Neural progenitor cell (in vitro differentiated cells): ENCODE measurements around the gene HSDL2. TPM values are rescaled to one million over a fixed set of nuclear protein-coding genes. Genes with fewer than 3 reads are reported as not detected.

Experiments used
- DNase-seq: peaks from one replicate; pipeline ENCODE4 v3.0.0-alpha.2; 2016; ENCODE audit warnings: low spot score
- H2AFZ ChIP-seq: fragments of 200-600 bp; sonication (generic); replicated peaks from 2 replicates; pipeline ENCODE4 v1.6.1; 2016; ENCODE audit warnings: antibody characterized with exemption
- H3F3A ChIP-seq: fragments of 200-600 bp; sonication (generic); 2 replicates; pipeline ENCODE4 v1.6.1; 2016; ENCODE audit warnings: antibody characterized with exemption, low read depth
- H3K27ac ChIP-seq: fragments of 200-600 bp; sonication (generic); 2 replicates; pipeline ENCODE4 v1.5.1; 2016; ENCODE audit warnings: mild to moderate bottlenecking
- H3K27me3 ChIP-seq: fragments of 200-600 bp; sonication (generic); 2 replicates; pipeline ENCODE4 v1.6.1; 2016; ENCODE audit warnings: mild to moderate bottlenecking, moderate library complexity
- H3K36me3 ChIP-seq: fragments of 200-600 bp; sonication (generic); 2 replicates; pipeline ENCODE4 v1.5.1; 2016
- H3K4me1 ChIP-seq: fragments of 200-600 bp; sonication (generic); 2 replicates; pipeline ENCODE4 v1.6.1; 2016; ENCODE audit warnings: mixed run types
- H3K4me2 ChIP-seq: fragments of 200-600 bp; sonication (generic); 2 replicates; pipeline ENCODE4 v1.6.1; 2016
- H3K4me3 ChIP-seq: fragments of 200-600 bp; sonication (generic); 2 replicates; pipeline ENCODE4 v1.5.1; 2016
- H3K79me2 ChIP-seq: fragments of 200-600 bp; sonication (generic); 2 replicates; pipeline ENCODE4 v1.6.1; 2016; ENCODE audit warnings: low read depth
- H3K9ac ChIP-seq: fragments of 200-600 bp; sonication (generic); 2 replicates; pipeline ENCODE4 v1.6.1; 2016
- H3K9me3 ChIP-seq: fragments of 200-600 bp; sonication (generic); 2 replicates; pipeline ENCODE4 v1.5.1; 2016; ENCODE audit warnings: low read depth
- H4K20me1 ChIP-seq: fragments of 200-600 bp; sonication (generic); 2 replicates; pipeline ENCODE4 v1.6.1; 2016; ENCODE audit warnings: low read depth
- H3K27ac Mint-ChIP-seq: 3 replicates; pipeline ENCODE4 v1.8.0; 2021; ENCODE audit warnings: mixed read lengths
- H3K27me3 Mint-ChIP-seq: 2 replicates; pipeline ENCODE4 v1.8.0; 2022; ENCODE audit warnings: low read depth, mild to moderate bottlenecking, inconsistent platforms, moderate library complexity, mixed read lengths; ENCODE audit not compliant: insufficient read depth
- H3K36me3 Mint-ChIP-seq: 3 replicates; pipeline ENCODE4 v1.8.0; 2021; ENCODE audit warnings: mixed read lengths
- H3K4me1 Mint-ChIP-seq: 3 replicates; pipeline ENCODE4 v1.8.0; 2021; ENCODE audit warnings: mixed read lengths
- H3K4me3 Mint-ChIP-seq: 3 replicates; pipeline ENCODE4 v1.8.0; 2021; ENCODE audit warnings: mild to moderate bottlenecking, moderate library complexity, mixed read lengths
- H3K9me3 Mint-ChIP-seq: 3 replicates; pipeline ENCODE4 v1.8.0; 2020; ENCODE audit warnings: mixed read lengths
- EZH2 ChIP-seq: fragments of 200-600 bp; sonication (generic); IDR thresholded peaks from 2 replicates; pipeline ENCODE4 v1.6.1; 2017; ENCODE audit warnings: antibody characterized with exemption, mild to moderate bottlenecking, moderate library complexity
- EZH2phosphoT487 ChIP-seq: fragments of 200-600 bp; sonication (generic); IDR thresholded peaks from 2 replicates; pipeline ENCODE4 v1.6.1; 2017; ENCODE audit warnings: antibody characterized with exemption
- total RNA-seq: library from RNA; depleted of rRNA; stranded (reverse); fragments of >200 nt; gene quantifications from 2 replicates; pipeline ENCODE4 v1.2.3, GENCODE V29; 2015; ENCODE audit warnings: low replicate concordance
- TF ChIP-seq, protein P1 (sequence below): fragments of 200-600 bp; sonication (generic); IDR thresholded peaks from 2 replicates; pipeline ENCODE4 v1.5.1; 2017; ENCODE audit warnings: antibody characterized with exemption, mild to moderate bottlenecking

The HSDL2 gene
- total RNA-seq, 1 donor from 2014 or later = 23.8 TPM

GRCh38 chr9:112354081-112354743, 25.7 kb upstream of the HSDL2 start:
- H3K4me2 ChIP-seq = no peak overlapping the region
- Mint-ChIP-seq H3K27me3 (no peaks in the 10 kb centered on the region), H3K4me3 (no peak overlapping the region), H3K27ac (no peak overlapping the region), H3K4me1 (no peaks in the 10 kb centered on the region), H3K9me3 (no peaks in the 10 kb centered on the region), H3K36me3 (no peaks in the 10 kb centered on the region)
- no peak overlapping the region for H3K27ac ChIP-seq
- no peak for DNase-seq
- no peaks in the 10 kb centered on the region for H3F3A ChIP-seq
- H3K4me1 ChIP-seq = no peaks in the 10 kb centered on the region
- H3K36me3 ChIP-seq = no peaks in the 10 kb centered on the region
- no peaks in the 10 kb centered on the region for H4K20me1 ChIP-seq
- H3K4me3 ChIP-seq = no peak overlapping the region
- no peaks in the 10 kb centered on the region for H3K27me3 ChIP-seq
- H2AFZ ChIP-seq = no peak overlapping the region
- H3K9me3 ChIP-seq = no peaks in the 10 kb centered on the region
- H3K9ac ChIP-seq = no peak overlapping the region
- no peaks in the 10 kb centered on the region for H3K79me2 ChIP-seq
- no peak for TF ChIP-seq EZH2phosphoT487
- no peak for TF ChIP-seq EZH2
- TF ChIP-seq, protein P1, sequence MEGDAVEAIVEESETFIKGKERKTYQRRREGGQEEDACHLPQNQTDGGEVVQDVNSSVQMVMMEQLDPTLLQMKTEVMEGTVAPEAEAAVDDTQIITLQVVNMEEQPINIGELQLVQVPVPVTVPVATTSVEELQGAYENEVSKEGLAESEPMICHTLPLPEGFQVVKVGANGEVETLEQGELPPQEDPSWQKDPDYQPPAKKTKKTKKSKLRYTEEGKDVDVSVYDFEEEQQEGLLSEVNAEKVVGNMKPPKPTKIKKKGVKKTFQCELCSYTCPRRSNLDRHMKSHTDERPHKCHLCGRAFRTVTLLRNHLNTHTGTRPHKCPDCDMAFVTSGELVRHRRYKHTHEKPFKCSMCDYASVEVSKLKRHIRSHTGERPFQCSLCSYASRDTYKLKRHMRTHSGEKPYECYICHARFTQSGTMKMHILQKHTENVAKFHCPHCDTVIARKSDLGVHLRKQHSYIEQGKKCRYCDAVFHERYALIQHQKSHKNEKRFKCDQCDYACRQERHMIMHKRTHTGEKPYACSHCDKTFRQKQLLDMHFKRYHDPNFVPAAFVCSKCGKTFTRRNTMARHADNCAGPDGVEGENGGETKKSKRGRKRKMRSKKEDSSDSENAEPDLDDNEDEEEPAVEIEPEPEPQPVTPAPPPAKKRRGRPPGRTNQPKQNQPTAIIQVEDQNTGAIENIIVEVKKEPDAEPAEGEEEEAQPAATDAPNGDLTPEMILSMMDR = no peak

DNA sequence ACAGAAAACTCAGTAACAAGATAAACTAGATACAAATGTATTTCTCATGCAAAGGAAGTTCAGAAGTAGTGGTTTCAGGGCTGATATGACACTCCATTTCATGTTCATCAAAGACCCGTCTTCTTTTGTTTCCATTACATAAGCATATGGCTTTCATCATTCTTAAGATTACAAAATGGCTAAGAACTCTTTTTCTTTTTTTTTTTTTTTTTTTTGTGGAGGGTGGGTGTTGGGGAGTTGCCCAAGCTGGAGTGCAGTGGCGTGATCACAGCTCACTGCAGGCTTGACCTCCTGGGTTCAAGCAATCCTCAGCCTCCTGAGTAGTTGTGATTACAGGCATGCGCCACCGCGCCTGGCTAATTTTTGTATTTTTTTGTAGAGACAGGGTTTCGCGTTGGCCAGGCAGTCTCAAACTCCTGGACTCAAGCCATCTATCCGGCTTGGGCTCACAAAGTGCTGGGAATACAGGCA, 24.4 kb upstream of the HSDL2 start:
- Histone ChIP-seq H3K4me1 (no peaks in the 10 kb centered on the region), H4K20me1 (no peaks in the 10 kb centered on the region), H3K4me3 (no peak overlapping the region), H2AFZ (no peak overlapping the region), H3K9me3 (no peaks in the 10 kb centered on the region), H3K36me3 (no peaks in the 10 kb centered on the region), H3F3A (no peaks in the 10 kb centered on the region), H3K27me3 (no peaks in the 10 kb centered on the region), H3K9ac (no peak overlapping the region), H3K79me2 (no peaks in the 10 kb centered on the region), H3K27ac (no peak overlapping the region), H3K4me2 (no peak overlapping the region)
- H3K27me3 Mint-ChIP-seq = no peaks in the 10 kb centered on the region
- no peak for DNase-seq
- no peak overlapping the region for H3K4me3 Mint-ChIP-seq
- H3K4me1 Mint-ChIP-seq = no peaks in the 10 kb centered on the region
- TF ChIP-seq EZH2phosphoT487 (no peak), EZH2 (no peak)
- TF ChIP-seq, protein P1 = no peak
- H3K27ac Mint-ChIP-seq = no peak overlapping the region
- no peaks in the 10 kb centered on the region for H3K9me3 Mint-ChIP-seq
- no peaks in the 10 kb centered on the region for H3K36me3 Mint-ChIP-seq

GRCh38 chr9:112360047-112360804, 19.7 kb upstream of the HSDL2 start:
- H3K27ac ChIP-seq = no peak overlapping the region
- no peak for TF ChIP-seq EZH2phosphoT487
- TF ChIP-seq, protein P1 = no peak
- no peak for TF ChIP-seq EZH2
- no peak for DNase-seq
- Mint-ChIP-seq H3K27me3 (peaks cover 2% of the 10 kb centered on the region), H3K9me3 (peaks cover 5% of the 10 kb centered on the region), H3K4me3 (no peak overlapping the region), H3K4me1 (no peaks in the 10 kb centered on the region), H3K36me3 (no peaks in the 10 kb centered on the region), H3K27ac (no peak overlapping the region)
- no peak overlapping the region for H3K9ac ChIP-seq
- H4K20me1 ChIP-seq = no peaks in the 10 kb centered on the region
- H3K36me3 ChIP-seq = no peaks in the 10 kb centered on the region
- no peaks in the 10 kb centered on the region for H3K27me3 ChIP-seq
- no peak overlapping the region for H3K4me3 ChIP-seq
- H3K4me1 ChIP-seq = no peaks in the 10 kb centered on the region
- H3F3A ChIP-seq = no peaks in the 10 kb centered on the region
- no peaks in the 10 kb centered on the region for H3K79me2 ChIP-seq
- no peaks in the 10 kb centered on the region for H3K9me3 ChIP-seq
- no peak overlapping the region for H3K4me2 ChIP-seq
- no peak overlapping the region for H2AFZ ChIP-seq
